H1 (cell line): ENCODE data around the gene NDUFS5.

Experiments
- CREB1 ChIP-seq: IDR thresholded peaks from 2 replicates; pipeline ENCODE4 v1.6.1; 2012; ENCODE audit warnings: inconsistent platforms
- EZH2 ChIP-seq: fragments of 200-600 bp; sonication (generic); IDR thresholded peaks from 2 replicates; pipeline ENCODE4 v1.7.1; 2012; ENCODE audit warnings: low read depth, mild to moderate bottlenecking, moderate library complexity, low read length, inconsistent platforms; ENCODE audit not compliant: severe bottlenecking
- POLR2A ChIP-seq, 2 experiments: IDR thresholded peaks; 1 replicate in 1 of 2; 2 replicates in 1 of 2; pipeline ENCODE4 v1.6.1; 2011; ENCODE audit warnings: low read depth in 2 of 2, low read length in 2 of 2, mild to moderate bottlenecking in 2 of 2; ENCODE audit errors: control extremely low read depth in 1 of 2
- POU5F1 ChIP-seq: IDR thresholded peaks from 2 replicates; pipeline ENCODE4 v1.6.1; 2011; ENCODE audit warnings: low read depth, mild to moderate bottlenecking, low read length, moderate library complexity
- RAD21 ChIP-seq, 2 experiments: IDR thresholded peaks in 1 of 2; conservative IDR thresholded peaks in 1 of 2; 2 replicates each; pipeline ENCODE4 v1.6.1; 2011; ENCODE audit warnings: low read depth in 2 of 2, low read length in 2 of 2, improper control_type of control experiment in 1 of 2, inconsistent platforms in 1 of 2, mild to moderate bottlenecking in 1 of 2, moderate library complexity in 1 of 2
- SAP30 ChIP-seq: fragments of 300-600 bp; sonication (generic); IDR thresholded peaks from 2 replicates; pipeline ENCODE4 v1.7.1; 2012; ENCODE audit warnings: low read length, moderate library complexity, mild to moderate bottlenecking, inconsistent platforms; ENCODE audit not compliant: insufficient read depth, insufficient replicate concordance
- SIN3A ChIP-seq, 2 experiments: IDR thresholded peaks in 1 of 2; conservative IDR thresholded peaks in 1 of 2; 2 replicates each; pipeline ENCODE4 v1.6.1; 2011 to 2012; ENCODE audit warnings: low read length in 2 of 2, improper control_type of control experiment in 1 of 2, low read depth in 1 of 2, mild to moderate bottlenecking in 1 of 2
- SP1 ChIP-seq: IDR thresholded peaks from 2 replicates; pipeline ENCODE4 v1.6.1; 2011; ENCODE audit warnings: low read depth, low read length
- TF ChIP-seq, protein P1 (sequence below), 3 experiments: IDR thresholded peaks; 1 replicate in 2 of 3; 2 replicates in 1 of 3; pipeline versions ENCODE4 v1.5.1 to v1.6.1; 2011; ENCODE audit warnings: low read length in 3 of 3, mild to moderate bottlenecking in 3 of 3, inconsistent platforms in 2 of 3, low read depth in 1 of 3, moderate library complexity in 1 of 3; ENCODE audit not compliant: insufficient read depth in 1 of 3; ENCODE audit errors: control extremely low read depth in 1 of 3
- TF ChIP-seq, protein P2 (sequence below): IDR thresholded peaks from 2 replicates; pipeline ENCODE4 v1.6.1; 2011; ENCODE audit warnings: low read length, improper control_type of control experiment

- no peak for TF ChIP-seq EZH2
- TF ChIP-seq RAD21 (IDR thresholded peaks at IDR 0.05 in 1 of 2, conservative IDR thresholded peaks at IDR 0.05 in 1 of 2; ENCODE audit: low read depth in 2 of 2, low read length in 2 of 2), result no peak
- TF ChIP-seq, protein P1, sequence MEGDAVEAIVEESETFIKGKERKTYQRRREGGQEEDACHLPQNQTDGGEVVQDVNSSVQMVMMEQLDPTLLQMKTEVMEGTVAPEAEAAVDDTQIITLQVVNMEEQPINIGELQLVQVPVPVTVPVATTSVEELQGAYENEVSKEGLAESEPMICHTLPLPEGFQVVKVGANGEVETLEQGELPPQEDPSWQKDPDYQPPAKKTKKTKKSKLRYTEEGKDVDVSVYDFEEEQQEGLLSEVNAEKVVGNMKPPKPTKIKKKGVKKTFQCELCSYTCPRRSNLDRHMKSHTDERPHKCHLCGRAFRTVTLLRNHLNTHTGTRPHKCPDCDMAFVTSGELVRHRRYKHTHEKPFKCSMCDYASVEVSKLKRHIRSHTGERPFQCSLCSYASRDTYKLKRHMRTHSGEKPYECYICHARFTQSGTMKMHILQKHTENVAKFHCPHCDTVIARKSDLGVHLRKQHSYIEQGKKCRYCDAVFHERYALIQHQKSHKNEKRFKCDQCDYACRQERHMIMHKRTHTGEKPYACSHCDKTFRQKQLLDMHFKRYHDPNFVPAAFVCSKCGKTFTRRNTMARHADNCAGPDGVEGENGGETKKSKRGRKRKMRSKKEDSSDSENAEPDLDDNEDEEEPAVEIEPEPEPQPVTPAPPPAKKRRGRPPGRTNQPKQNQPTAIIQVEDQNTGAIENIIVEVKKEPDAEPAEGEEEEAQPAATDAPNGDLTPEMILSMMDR (IDR thresholded peaks at IDR 0.05; ENCODE audit: control extremely low read depth in 1 of 3, insufficient read depth in 1 of 3, low read depth in 1 of 3, low read length in 3 of 3), result no peak
- TF ChIP-seq POLR2A (IDR thresholded peaks at IDR 0.05; ENCODE audit: control extremely low read depth in 1 of 2, low read depth in 2 of 2, low read length in 2 of 2), result no peak
- TF ChIP-seq, protein P2, sequence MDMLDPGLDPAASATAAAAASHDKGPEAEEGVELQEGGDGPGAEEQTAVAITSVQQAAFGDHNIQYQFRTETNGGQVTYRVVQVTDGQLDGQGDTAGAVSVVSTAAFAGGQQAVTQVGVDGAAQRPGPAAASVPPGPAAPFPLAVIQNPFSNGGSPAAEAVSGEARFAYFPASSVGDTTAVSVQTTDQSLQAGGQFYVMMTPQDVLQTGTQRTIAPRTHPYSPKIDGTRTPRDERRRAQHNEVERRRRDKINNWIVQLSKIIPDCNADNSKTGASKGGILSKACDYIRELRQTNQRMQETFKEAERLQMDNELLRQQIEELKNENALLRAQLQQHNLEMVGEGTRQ, result no peak
- no peak for TF ChIP-seq POU5F1
- TF ChIP-seq SAP30, result no peak
- TF ChIP-seq SP1, result no peak
- TF ChIP-seq SIN3A (conservative IDR thresholded peaks at IDR 0.05 in 1 of 2, IDR thresholded peaks at IDR 0.05 in 1 of 2; ENCODE audit: low read depth in 1 of 2, low read length in 2 of 2), result no peak
- no peak for TF ChIP-seq CREB1
Observed at GRCh38 chr1:39080269-39080826, 54.2 kb downstream of the NDUFS5 start.
